Lung microvascular endothelial cell (primary cell): ENCODE measurements around the gene TM9SF2. TPM values are rescaled to one million over a fixed set of nuclear protein-coding genes. Genes with fewer than 3 reads are reported as not detected.

Experiments
- DNase-seq, 2 donors: peaks; one replicate each; pipeline versions ENCODE4 v3.0.0 to v3.0.0-alpha.2; 2010; ENCODE audit warnings: low read depth in 2 of 2
- total RNA-seq: library from RNA; depleted of rRNA; stranded (reverse); fragments of >200 nt; gene quantifications from 2 replicates; pipeline ENCODE4 v1.2.1, GENCODE V29; 2014

Gene TM9SF2
- total RNA-seq, 1 donor from 2014 or later, result 116 TPM

GRCh38 chr13:99495466-99496183 lies 5.6 kb upstream of the TM9SF2 start:
- no peak for DNase-seq

DNA sequence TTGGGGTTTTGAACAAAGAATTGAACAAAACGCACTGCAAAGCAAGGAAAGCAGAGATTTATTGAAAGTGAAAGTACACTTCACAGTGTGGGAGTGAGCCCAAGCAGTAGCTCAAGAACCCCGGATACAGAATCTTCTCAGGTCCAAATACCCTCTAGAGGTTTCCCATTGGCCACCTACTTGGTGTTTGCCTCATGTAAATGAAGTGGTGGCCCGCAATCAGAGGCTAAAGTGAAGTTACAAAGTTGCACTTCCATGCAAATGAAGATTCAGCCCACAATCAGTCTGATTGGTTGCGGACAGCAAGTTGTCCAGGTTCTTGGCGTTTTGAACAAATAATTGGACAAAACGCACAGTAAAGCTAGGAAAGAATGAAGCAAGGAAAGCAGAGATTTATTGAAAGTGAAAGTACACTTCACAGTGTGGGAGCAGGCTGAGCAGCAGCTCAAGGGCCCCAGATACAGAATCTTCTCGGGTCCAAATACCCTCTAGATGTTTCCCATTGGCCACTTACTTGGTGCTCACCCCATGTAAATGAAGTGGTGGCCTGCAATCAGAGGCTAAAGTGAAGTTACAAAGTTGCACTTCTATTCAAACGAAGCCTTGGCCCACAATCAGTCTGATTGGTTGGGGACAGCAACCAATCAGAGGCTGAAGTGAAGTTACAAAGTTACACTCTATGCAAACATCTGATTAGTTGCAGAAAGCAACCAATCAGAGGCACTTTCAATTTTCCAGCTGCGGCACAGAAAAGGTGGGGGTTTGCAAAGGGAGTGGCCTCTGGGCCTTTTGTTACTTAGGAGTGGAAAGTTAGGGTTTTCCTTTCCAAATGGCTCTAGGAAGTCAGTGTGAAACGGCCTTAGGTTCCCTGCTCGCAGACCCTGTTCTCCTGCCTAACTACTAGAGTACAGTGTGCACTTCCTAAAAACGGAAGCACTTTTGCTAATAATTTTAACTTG lies 4.8 kb upstream of the TM9SF2 start:
- DNase-seq, result peak; percentile 61 to 87

- DNase-seq, result peak; percentile 92 to 94
These were observed 2.8 kb upstream of the TM9SF2 start for GRCh38 chr13:99498171-99499161.

DNA sequence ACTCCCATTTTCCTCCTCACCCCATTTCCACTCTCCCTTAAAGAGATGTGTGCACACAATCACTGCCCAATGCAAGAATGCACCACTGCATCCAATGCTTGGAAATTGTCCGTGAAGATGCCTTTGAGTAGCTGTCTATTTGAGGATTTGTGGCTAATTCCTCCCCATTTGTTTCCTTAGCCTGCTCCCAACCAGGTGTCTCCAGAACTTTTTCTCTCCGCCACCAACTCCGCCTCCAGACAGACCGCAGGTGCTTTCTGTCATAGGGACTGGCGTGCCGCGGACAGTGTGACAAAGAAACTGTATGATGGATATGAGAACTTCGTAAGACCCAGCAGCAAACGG lies 461 bp upstream of the TM9SF2 start:
- DNase-seq, result no peak

- peak; percentile 49 to 63 for DNase-seq
These were observed 603 bp downstream of the TM9SF2 start for GRCh38 chr13:99501848-99502301.

DNA sequence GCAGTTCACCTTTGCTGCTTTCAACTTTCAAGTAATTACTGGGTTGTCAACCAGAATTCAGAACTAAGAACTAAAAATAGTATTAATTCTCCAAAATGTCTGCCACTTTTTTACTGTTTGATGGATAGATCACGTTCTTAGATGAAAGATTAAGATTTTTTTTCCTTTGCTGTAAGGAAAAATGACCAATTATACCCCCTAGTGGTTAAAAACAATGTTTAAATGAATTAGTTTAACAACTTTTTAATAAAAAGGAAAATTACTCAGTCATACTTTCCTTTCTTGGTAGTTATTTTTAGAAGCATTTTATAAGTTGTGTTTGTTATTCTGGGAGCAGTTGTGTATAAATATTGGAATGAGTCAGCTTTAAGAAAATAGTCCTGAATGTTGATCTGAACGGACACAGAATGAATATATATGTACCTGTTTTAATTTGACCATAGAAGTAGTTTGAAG lies 4.6 kb downstream of the TM9SF2 start:
- peak; percentile 48 to 52 for DNase-seq

DNA sequence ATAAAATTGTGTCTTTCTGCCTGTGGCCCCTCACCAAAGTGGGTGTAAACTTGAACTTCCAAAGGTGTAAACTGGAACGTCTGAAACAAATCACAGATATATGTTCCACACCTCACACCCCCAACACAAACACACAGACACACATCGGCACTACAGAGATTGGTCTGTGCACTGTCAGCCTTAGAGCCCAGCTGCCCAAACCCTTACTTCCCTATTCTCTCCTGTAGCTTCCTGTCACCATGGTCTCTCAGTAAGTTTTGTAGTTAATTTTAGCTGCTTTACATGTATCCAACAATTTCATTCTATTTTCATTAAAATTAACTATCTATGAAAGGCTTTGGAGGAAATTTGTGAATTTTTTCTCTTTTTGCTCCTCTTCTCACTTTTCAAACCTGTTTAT lies 5.4 kb downstream of the TM9SF2 start:
- DNase-seq, result peak in 1 of 2 donors; percentile 12

GRCh38 chr13:99507054-99507453 lies 5.8 kb downstream of the TM9SF2 start:
- no peak for DNase-seq

DNA sequence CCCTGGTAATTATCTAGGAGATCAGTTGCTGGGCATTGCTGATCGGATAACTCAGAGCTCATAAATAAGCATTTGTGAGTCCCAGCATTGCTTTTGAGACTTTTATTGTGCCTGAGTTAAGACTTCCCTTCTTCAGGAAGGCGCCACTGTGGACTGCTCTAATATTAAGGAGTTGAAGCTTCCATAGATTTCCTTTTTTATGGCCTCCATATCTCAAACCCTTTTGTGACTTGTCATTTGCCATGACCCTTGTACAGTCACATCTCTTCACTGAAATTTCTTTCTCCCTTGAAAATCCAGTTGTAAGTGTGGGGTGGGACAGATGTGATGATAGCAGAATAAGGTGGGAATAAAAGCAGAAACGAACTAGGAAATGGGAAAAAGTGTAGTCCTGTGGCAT lies 6.3 kb downstream of the TM9SF2 start:
- DNase-seq, result no peak

- no peak for DNase-seq
These were observed 6.7 kb downstream of the TM9SF2 start for GRCh38 chr13:99507986-99508385.

- no peak for DNase-seq
These were observed 8.2 kb downstream of the TM9SF2 start for GRCh38 chr13:99509479-99509878.

DNA sequence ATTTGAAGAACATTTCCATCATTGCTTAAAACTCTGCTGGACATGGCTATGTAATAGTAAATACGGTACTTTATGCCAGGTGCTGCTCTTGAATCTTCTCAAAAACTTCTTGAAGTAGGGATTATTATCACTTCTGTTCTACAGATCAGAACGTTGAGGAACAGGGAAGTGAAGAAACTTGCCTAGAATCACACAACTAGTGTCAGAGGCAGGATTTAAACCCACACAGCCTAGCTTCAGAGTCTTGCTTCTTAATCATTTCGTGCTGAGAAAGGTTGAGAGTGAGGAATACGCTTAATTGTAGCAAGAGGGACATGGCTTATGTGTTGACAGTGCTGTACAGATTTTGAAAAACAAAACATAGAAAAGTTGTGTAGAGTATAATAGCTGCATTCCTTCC lies 13.5 kb downstream of the TM9SF2 start:
- no peak for DNase-seq

DNA sequence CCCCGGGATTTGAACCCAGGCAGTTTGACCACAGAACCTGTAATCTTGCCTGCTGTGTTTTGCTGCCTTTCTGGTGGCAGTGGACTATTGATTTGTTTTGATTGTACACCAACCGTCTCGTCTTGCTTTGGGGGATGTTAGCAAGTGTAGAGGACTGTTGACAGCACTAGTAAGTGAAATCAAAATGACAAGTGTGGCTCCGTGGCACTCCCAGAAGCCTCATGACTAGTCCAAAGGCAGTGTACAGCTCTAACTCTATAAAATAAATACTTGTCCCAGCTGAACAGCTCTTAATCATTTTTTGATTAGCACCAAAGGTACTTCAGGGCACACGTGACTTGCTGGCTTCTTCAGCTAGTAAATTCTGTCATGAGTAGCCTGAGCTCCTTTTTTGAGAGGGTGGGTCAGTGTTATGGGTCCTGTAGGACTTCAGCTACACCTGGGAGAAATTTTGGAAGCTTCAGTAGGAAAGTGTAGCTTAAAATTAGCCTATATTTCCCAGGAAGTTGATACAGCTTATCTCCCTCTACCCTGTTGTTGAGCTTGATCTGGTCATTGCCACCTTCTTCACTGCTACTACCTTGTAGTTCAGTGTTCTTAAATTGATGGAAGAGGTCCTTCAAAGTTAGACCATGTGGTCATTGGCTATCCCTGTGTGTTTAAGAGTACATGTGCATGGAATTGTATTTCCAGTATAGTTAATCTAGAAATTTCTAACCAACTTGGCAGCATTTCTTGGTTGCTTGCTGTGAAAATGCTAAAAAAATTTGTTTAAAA lies 15.1 kb downstream of the TM9SF2 start:
- no peak for DNase-seq

DNA sequence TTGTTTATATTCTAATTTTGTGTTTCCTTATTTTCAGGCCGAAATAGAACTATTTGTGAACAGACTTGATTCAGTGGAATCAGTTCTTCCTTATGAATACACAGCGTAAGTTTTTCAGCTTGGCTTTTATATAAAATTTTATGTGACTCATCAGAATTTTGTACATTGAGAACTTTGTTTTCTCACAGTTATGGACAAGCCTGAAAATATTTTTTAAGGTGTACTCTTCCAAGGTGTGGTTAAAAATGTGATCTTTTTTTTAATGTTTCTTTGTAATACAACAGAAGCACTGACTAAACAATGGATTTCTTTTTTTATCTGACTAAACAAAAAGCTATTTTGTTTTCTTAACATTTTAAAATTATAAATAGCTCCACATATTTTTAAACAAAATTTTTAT lies 16.3 kb downstream of the TM9SF2 start:
- no peak for DNase-seq

GRCh38 chr13:99517984-99518383 lies 16.7 kb downstream of the TM9SF2 start:
- DNase-seq, result no peak

- DNase-seq, result no peak
These were observed 21.0 kb downstream of the TM9SF2 start for GRCh38 chr13:99522298-99522697.

GRCh38 chr13:99523838-99524237 lies 22.6 kb downstream of the TM9SF2 start:
- DNase-seq, result no peak

- no peak for DNase-seq
These were observed 24.7 kb downstream of the TM9SF2 start for GRCh38 chr13:99525967-99526366.

DNA sequence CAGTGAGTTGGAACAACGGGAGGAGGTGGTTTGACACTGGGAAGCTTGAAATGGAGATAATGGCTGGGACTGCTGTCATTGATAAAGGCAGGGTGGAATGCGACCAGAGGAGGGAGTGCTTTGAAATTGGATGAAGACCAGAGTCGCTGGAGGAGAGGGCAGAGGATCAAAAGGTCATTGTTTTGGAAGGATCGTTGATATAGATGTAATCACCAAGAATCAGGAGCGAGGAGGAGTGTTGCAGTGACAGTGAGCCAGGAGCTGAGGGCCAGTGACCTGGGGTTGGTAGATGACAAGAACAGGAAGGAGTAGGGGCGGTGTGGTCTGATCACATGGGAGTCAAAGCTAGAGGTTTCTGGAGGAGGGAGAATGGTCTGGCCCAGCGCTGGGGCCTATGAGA lies 25.3 kb downstream of the TM9SF2 start:
- no peak for DNase-seq

- DNase-seq, result no peak
These were observed 26.0 kb downstream of the TM9SF2 start for GRCh38 chr13:99527301-99527700.

- peak; percentile 10 to 60 for DNase-seq
These were observed 27.3 kb downstream of the TM9SF2 start for GRCh38 chr13:99528547-99528946.
